ENCODE results near the gene NPY2R.
A peak's percentile ranks its signal among the peaks of the same experiment; 100 is the strongest.

NPY2R gene

GRCh38 chr4:155208258-155209054 lies at the start of gene NPY2R:
TSS of gene NPY2R (plus strand) at chr4:155208636. CDS start at chr4:155213940, 5,304 bp downstream.
- DNase-seq (ENCODE audit: low spot score): no peak

- no peak for DNase-seq (ENCODE audit: low spot score)
Measured at GRCh38 chr4:155161357-155161756, 47.1 kb upstream of the NPY2R start.

- DNase-seq (ENCODE audit: low spot score): no peak
Measured at GRCh38 chr4:155164718-155165117, 43.7 kb upstream of the NPY2R start.

GRCh38 chr4:155170569-155170968 lies 37.9 kb upstream of the NPY2R start:
- DNase-seq (ENCODE audit: low spot score): no peak

- DNase-seq (ENCODE audit: low spot score): no peak
Measured at GRCh38 chr4:155173371-155173770, 35.1 kb upstream of the NPY2R start.

GRCh38 chr4:155174668-155175067 lies 33.8 kb upstream of the NPY2R start:
- no peak for DNase-seq (ENCODE audit: low spot score)

- no peak for DNase-seq (ENCODE audit: low spot score)
Measured at GRCh38 chr4:155179216-155179615, 29.2 kb upstream of the NPY2R start.

GRCh38 chr4:155186972-155187371 lies 21.5 kb upstream of the NPY2R start:
- DNase-seq (ENCODE audit: low spot score): no peak

GRCh38 chr4:155187989-155188388 lies 20.4 kb upstream of the NPY2R start:
- DNase-seq (ENCODE audit: low spot score): no peak

GRCh38 chr4:155190099-155190498 lies 18.3 kb upstream of the NPY2R start:
- DNase-seq (ENCODE audit: low spot score): no peak

GRCh38 chr4:155197757-155198156 lies 10.7 kb upstream of the NPY2R start:
- no peak for DNase-seq (ENCODE audit: low spot score)

- DNase-seq (ENCODE audit: low spot score): no peak
Measured at GRCh38 chr4:155207534-155208257, 740 bp upstream of the NPY2R start.

GRCh38 chr4:155220025-155220424 lies 11.6 kb downstream of the NPY2R start:
- no peak for DNase-seq (ENCODE audit: low spot score)

- DNase-seq (ENCODE audit: low spot score): no peak
Measured at GRCh38 chr4:155227131-155227530, 18.7 kb downstream of the NPY2R start.

GRCh38 chr4:155228713-155229112 lies 20.3 kb downstream of the NPY2R start:
- no peak for DNase-seq (ENCODE audit: low spot score)

GRCh38 chr4:155232432-155232831 lies 24.0 kb downstream of the NPY2R start:
- no peak for DNase-seq (ENCODE audit: low spot score)

GRCh38 chr4:155234206-155234605 lies 25.8 kb downstream of the NPY2R start:
- peak; percentile 1 for DNase-seq (ENCODE audit: low spot score)

- DNase-seq (ENCODE audit: low spot score): no peak
Measured at GRCh38 chr4:155237567-155237966, 29.1 kb downstream of the NPY2R start.

- DNase-seq (ENCODE audit: low spot score): no peak
Measured at GRCh38 chr4:155241225-155241624, 32.8 kb downstream of the NPY2R start.

- no peak for DNase-seq (ENCODE audit: low spot score)
Measured at GRCh38 chr4:155241664-155242063, 33.2 kb downstream of the NPY2R start.

GRCh38 chr4:155245105-155245504 lies 36.7 kb downstream of the NPY2R start:
- DNase-seq (ENCODE audit: low spot score): no peak

GRCh38 chr4:155248002-155248896 lies 39.8 kb downstream of the NPY2R start:
- no peak for DNase-seq (ENCODE audit: low spot score)

Measured in activated CD4-positive, alpha-beta T cell treated with anti-CD3 and anti-CD28 coated beads, Interleukin-2, Interleukin-4, amounts not matched to agents 100 ng/mL and 50 ng/mL, durations not matched to agents 16 hours and 8 hours (primary cell).